ENCODE measurements around the gene C6orf15. TPM values are rescaled to one million over a fixed set of nuclear protein-coding genes. Genes with fewer than 3 reads are reported as not detected.

C6orf15 gene
- total RNA-seq, 4 donors from 2014 or later, result 1.6 TPM; not detected in 3

- WGBS, 2 donors, result 43 to 44% methylated on average over 2 to 3 of the region's 3 CpGs
- Histone ChIP-seq H3K9me3 (no peaks in the 10 kb centered on the region), H3K36me3 (no peaks in the 10 kb centered on the region)
Observed at GRCh38 chr6:31091680-31092079, 20.7 kb downstream of the C6orf15 start.

GRCh38 chr6:31090973-31091364 lies 21.4 kb downstream of the C6orf15 start:
- intact Hi-C loops (cut with DNase I), result no loop called here
- no peak for DNase-seq
- Histone ChIP-seq H3K4me3 (no peak overlapping the region), H3K9me3 (no peaks in the 10 kb centered on the region), H3K4me1 (peaks cover 6 to 36% (median 10%) of the 10 kb centered on the region in 3 donors), H3K36me3 (no peaks in the 10 kb centered on the region), H3K27ac (no peak overlapping the region), H3K27me3 (no peaks in the 10 kb centered on the region)
- TF ChIP-seq CTCF (IDR thresholded peaks at IDR 0.05) (no peak), POLR2A (IDR thresholded peaks at IDR 0.05) (no peak)
- 85 to 88% methylated on average over 5 to 6 of the region's 6 CpGs for WGBS, 2 donors

More at GRCh38 chr6:31091680-31092079, 20.7 kb downstream of the C6orf15 start:
- Histone ChIP-seq H3K4me3 (no peak overlapping the region), H3K27ac (no peak overlapping the region), H3K4me1 (peaks cover 6 to 30% (median 10%) of the 10 kb centered on the region in 3 donors), H3K27me3 (no peaks in the 10 kb centered on the region)
- intact Hi-C loops (cut with DNase I), result no loop called here
- no peak for DNase-seq
- no peak for TF ChIP-seq CTCF (IDR thresholded peaks at IDR 0.05)
- TF ChIP-seq POLR2A (IDR thresholded peaks at IDR 0.05), result no peak

GRCh38 chr6:31090275-31090972 lies 22.0 kb downstream of the C6orf15 start:
- no peaks in the 10 kb centered on the region for H3K36me3 ChIP-seq
- H3K4me3 ChIP-seq, result no peak overlapping the region
- TF ChIP-seq CTCF (IDR thresholded peaks at IDR 0.05), result no peak
- no peak for TF ChIP-seq POLR2A (IDR thresholded peaks at IDR 0.05)
- no peak for DNase-seq
- H3K4me1 ChIP-seq, result peaks cover 6 to 36% (median 10%) of the 10 kb centered on the region in 3 donors
- WGBS, 2 donors, result 88 to 91% methylated on average over 3 of the region's 3 CpGs
- H3K27ac ChIP-seq, result no peak overlapping the region
- H3K9me3 ChIP-seq, result no peaks in the 10 kb centered on the region
- no peaks in the 10 kb centered on the region for H3K27me3 ChIP-seq
- intact Hi-C loops (cut with DNase I), result no loop called here

GRCh38 chr6:31087494-31088089 lies 24.8 kb downstream of the C6orf15 start:
- no peaks in the 10 kb centered on the region for H3K36me3 ChIP-seq
- TF ChIP-seq POLR2A (IDR thresholded peaks at IDR 0.05) (no peak), CTCF (IDR thresholded peaks at IDR 0.05) (peak; percentile 33 to 91 (median 84))
- H3K4me3 ChIP-seq, result no peak overlapping the region
- no peak for DNase-seq
- peaks cover 0 to 6% (median 0%) of the 10 kb centered on the region in 4 donors for H3K27me3 ChIP-seq
- H3K4me1 ChIP-seq, result peaks cover 0 to 31% (median 0%) of the 10 kb centered on the region in 3 donors
- WGBS, 2 donors, result 7 to 11% methylated on average over 14 of the region's 14 CpGs
- no peaks in the 10 kb centered on the region for H3K9me3 ChIP-seq
- H3K27ac ChIP-seq, result peak overlapping the region in 1 of 4 donors; percentile 4
- intact Hi-C loops (cut with DNase I), result loop anchor here (10.0 kb wide), 1 partner anchor 263 kb away; no protein-coding TSS in a partner anchor

GRCh38 chr6:31086788-31087440 lies 25.5 kb downstream of the C6orf15 start:
- Histone ChIP-seq H3K9me3 (no peaks in the 10 kb centered on the region), H3K36me3 (no peaks in the 10 kb centered on the region), H3K27ac (peak overlapping the region in 1 of 4 donors; percentile 4), H3K4me3 (no peak overlapping the region), H3K27me3 (peaks cover 0 to 6% (median 0%) of the 10 kb centered on the region in 4 donors), H3K4me1 (peaks cover 0 to 37% (median 0%) of the 10 kb centered on the region in 3 donors)
- intact Hi-C loops (cut with DNase I), result loop anchor here (10.0 kb wide), 1 partner anchor 262 kb away; no protein-coding TSS in a partner anchor
- TF ChIP-seq POLR2A (IDR thresholded peaks at IDR 0.05), result no peak
- TF ChIP-seq CTCF (IDR thresholded peaks at IDR 0.05), result no peak
- WGBS, 2 donors, result 38% methylated on average over 7 of the region's 7 CpGs
- no peak for DNase-seq

All from esophagus squamous epithelium (tissue), 5 donors.